Hepatocyte (in vitro differentiated cells): Measurements from ENCODE around the gene LGALS3BP. TPM values are rescaled to one million over a fixed set of nuclear protein-coding genes. Genes with fewer than 3 reads are reported as not detected.

Source experiments
- DNase-seq: peaks from one replicate; pipeline ENCODE4 v3.0.0-alpha.2; 2016; ENCODE audit warnings: low spot score
- H2AFZ ChIP-seq: fragments of 200-600 bp; sonication (generic); 2 replicates; pipeline ENCODE4 v1.6.0; 2016; ENCODE audit warnings: antibody characterized with exemption, mild to moderate bottlenecking
- H3K27ac ChIP-seq: fragments of 200-600 bp; sonication (generic); 2 replicates; pipeline ENCODE4 v1.5.1; 2016; ENCODE audit warnings: mild to moderate bottlenecking
- H3K27me3 ChIP-seq: fragments of 200-600 bp; sonication (generic); 2 replicates; pipeline ENCODE4 v1.6.1; 2016
- H3K36me3 ChIP-seq: fragments of 200-600 bp; sonication (generic); replicated peaks from 2 replicates; pipeline ENCODE4 v1.5.1; 2016; ENCODE audit warnings: low read depth; ENCODE audit not compliant: insufficient read depth
- H3K4me1 ChIP-seq: fragments of 200-600 bp; sonication (generic); 2 replicates; pipeline ENCODE4 v1.5.1; 2016; ENCODE audit warnings: mild to moderate bottlenecking, moderate library complexity; ENCODE audit not compliant: insufficient read depth
- H3K4me2 ChIP-seq: fragments of 200-600 bp; sonication (generic); 2 replicates; pipeline ENCODE4 v1.6.0; 2016
- H3K4me3 ChIP-seq: fragments of 200-600 bp; sonication (generic); 2 replicates; pipeline ENCODE4 v1.5.1; 2016; ENCODE audit warnings: mild to moderate bottlenecking
- H3K79me2 ChIP-seq: fragments of 200-600 bp; sonication (generic); 2 replicates; pipeline ENCODE4 v1.6.0; 2017; ENCODE audit warnings: mild to moderate bottlenecking
- H3K9me2 ChIP-seq: fragments of 200-600 bp; sonication (generic); replicated peaks from 2 replicates; pipeline ENCODE4 v1.6.0; 2017; ENCODE audit warnings: mild to moderate bottlenecking; ENCODE audit not compliant: insufficient read depth
- H3K9me3 ChIP-seq: fragments of 200-600 bp; sonication (generic); 2 replicates; pipeline ENCODE4 v1.5.1; 2016; ENCODE audit warnings: low read depth, mild to moderate bottlenecking
- H4K20me1 ChIP-seq: fragments of 200-600 bp; sonication (generic); 2 replicates; pipeline ENCODE4 v1.6.0; 2016; ENCODE audit warnings: mild to moderate bottlenecking; ENCODE audit not compliant: insufficient read depth, poor library complexity, severe bottlenecking
- CTCF ChIP-seq: fragments of 200-600 bp; sonication (generic); IDR thresholded peaks from 2 replicates; pipeline ENCODE4 v1.5.1; 2016; ENCODE audit warnings: antibody characterized with exemption, mild to moderate bottlenecking; ENCODE audit not compliant: poor library complexity
- EZH2 ChIP-seq: fragments of 200-600 bp; sonication (generic); IDR thresholded peaks from 2 replicates; pipeline ENCODE4 v1.6.1; 2016; ENCODE audit warnings: antibody characterized with exemption, mild to moderate bottlenecking, borderline replicate concordance
- EZH2phosphoT487 ChIP-seq: fragments of 200-600 bp; sonication (generic); IDR thresholded peaks from one replicate; pipeline ENCODE4 v1.6.1; 2018; ENCODE audit warnings: antibody characterized with exemption, mild to moderate bottlenecking, low read depth, moderate library complexity; ENCODE audit not compliant: unreplicated experiment, severe bottlenecking
- WGBS: methylation state at CpG from one replicate; pipeline ENCODE4 v1.1.6; 2016; ENCODE audit warnings: low lambda C conversion rate; ENCODE audit errors: missing lambda C conversion rate; 5-methylcytosine and 5-hydroxymethylcytosine counted together
- polyA plus RNA-seq: library from polyadenylated mRNA; unstranded; fragments of >200 nt; fragmentation: Nextera tagmentation; extraction: Ambion mirVana; gene quantifications from 2 replicates; pipeline ENCODE4 v1.2.1, GENCODE V29; 2016
- total RNA-seq: library from RNA; depleted of rRNA; stranded (reverse); fragments of >200 nt; gene quantifications from 2 replicates; pipeline ENCODE4 v1.2.3, GENCODE V29; 2014

Gene LGALS3BP
- total and polyA plus RNA-seq, 2 experiments from 2014 or later: 305 to 787 TPM

DNA sequence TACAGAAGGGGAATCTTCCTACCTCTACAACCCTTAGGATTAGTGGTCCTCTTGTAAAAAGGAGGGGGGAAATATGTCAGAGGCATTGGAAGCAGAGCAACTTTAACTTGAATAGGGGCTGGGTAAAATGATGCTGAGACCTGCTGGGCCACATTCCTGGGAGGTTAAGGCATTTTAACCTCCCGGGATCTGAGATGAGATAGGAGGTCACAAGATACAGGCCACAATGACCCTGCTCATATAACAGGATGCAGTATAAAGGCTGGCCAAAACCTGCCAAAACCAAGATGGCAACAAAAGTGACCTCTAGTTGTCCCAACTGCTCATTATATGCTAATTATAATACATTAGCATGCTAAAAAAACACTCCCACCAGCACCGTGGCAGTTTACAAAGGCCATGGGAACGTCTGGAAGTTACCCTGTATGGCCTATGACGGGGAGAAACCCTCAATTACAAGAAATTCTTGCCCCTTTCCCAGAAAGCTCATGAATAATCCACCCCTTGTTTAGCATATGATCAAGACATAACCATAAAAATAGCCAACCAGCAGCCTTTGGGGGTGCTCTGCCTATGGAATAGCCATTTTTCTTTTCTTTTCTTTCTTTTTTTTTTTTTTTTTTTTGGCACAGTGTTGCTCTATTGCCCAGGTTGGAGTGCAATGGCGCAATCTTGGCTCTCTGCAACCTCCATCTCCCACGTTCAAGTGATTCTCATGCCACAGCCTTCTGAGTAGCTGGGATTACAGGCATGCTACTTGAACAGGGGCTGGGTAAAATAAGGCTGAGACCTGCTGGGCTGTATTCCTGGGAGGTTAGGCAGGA, 38.0 kb upstream of the LGALS3BP start:
- H3K36me3 ChIP-seq: no peaks in the 10 kb centered on the region
- peaks cover 22% of the 10 kb centered on the region for H3K4me1 ChIP-seq
- H3K9me3 ChIP-seq: peaks cover 7% of the 10 kb centered on the region
- H3K4me2 ChIP-seq: no peak overlapping the region
- H3K9me2 ChIP-seq: no peaks in the 10 kb centered on the region
- no peaks in the 10 kb centered on the region for H3K27me3 ChIP-seq
- H3K4me3 ChIP-seq: no peak overlapping the region
- no peak overlapping the region for H2AFZ ChIP-seq
- WGBS: 53% methylated on average over 6 of the region's 6 CpGs
- H4K20me1 ChIP-seq: no peaks in the 10 kb centered on the region
- H3K27ac ChIP-seq: no peak overlapping the region
- DNase-seq: no peak
- H3K79me2 ChIP-seq: no peaks in the 10 kb centered on the region
- TF ChIP-seq EZH2: no peak
- TF ChIP-seq CTCF: no peak

GRCh38 chr17:79014158-79014758, 34.5 kb upstream of the LGALS3BP start:
- no peaks in the 10 kb centered on the region for H3K9me2 ChIP-seq
- H2AFZ ChIP-seq: no peak overlapping the region
- H3K4me2 ChIP-seq: no peak overlapping the region
- H3K4me1 ChIP-seq: peaks cover 17% of the 10 kb centered on the region
- H3K79me2 ChIP-seq: peaks cover 2% of the 10 kb centered on the region
- no peaks in the 10 kb centered on the region for H4K20me1 ChIP-seq
- no peaks in the 10 kb centered on the region for H3K27me3 ChIP-seq
- peaks cover 7% of the 10 kb centered on the region for H3K9me3 ChIP-seq
- no peak overlapping the region for H3K27ac ChIP-seq
- DNase-seq: no peak
- H3K36me3 ChIP-seq: no peaks in the 10 kb centered on the region
- no peak for TF ChIP-seq EZH2
- TF ChIP-seq CTCF: no peak
- TF ChIP-seq EZH2phosphoT487: no peak
- 78% methylated on average over 2 of the region's 2 CpGs for WGBS
- H3K4me3 ChIP-seq: no peak overlapping the region

GRCh38 chr17:79012563-79013134, 32.9 kb upstream of the LGALS3BP start:
- 79% methylated on average over 6 of the region's 6 CpGs for WGBS

More at GRCh38 chr17:79012563-79013134, 32.9 kb upstream of the LGALS3BP start:
- Histone ChIP-seq H2AFZ (no peak overlapping the region), H3K27me3 (no peaks in the 10 kb centered on the region), H3K9me3 (peaks cover 7% of the 10 kb centered on the region), H3K4me3 (no peak overlapping the region), H3K79me2 (peaks cover 18% of the 10 kb centered on the region), H3K27ac (no peak overlapping the region), H4K20me1 (peaks cover 4% of the 10 kb centered on the region), H3K4me1 (peaks cover 22% of the 10 kb centered on the region), H3K4me2 (no peak overlapping the region), H3K9me2 (no peaks in the 10 kb centered on the region), H3K36me3 (no peaks in the 10 kb centered on the region)
- DNase-seq: no peak
- no peak for TF ChIP-seq EZH2phosphoT487
- no peak for TF ChIP-seq CTCF
- no peak for TF ChIP-seq EZH2
